Activated gamma-delta T cell treated with Interleukin-2 at 50 U/mL for 16 hours (primary cell): ENCODE data around the gene FPGS.
"Not testable (repeated sequence)": the region's sequence is repeated elsewhere in the genome, so short reads cannot be mapped to it uniquely, and the experiment has no call there.

ENCODE experiments used
- DNase-seq: peaks from one replicate; pipeline ENCODE4 v3.0.0-alpha.2; 2020

The FPGS gene

GRCh38 chr9:127771570-127772189 lies 31.0 kb upstream of the FPGS start:
- DNase-seq, result no peak

DNA sequence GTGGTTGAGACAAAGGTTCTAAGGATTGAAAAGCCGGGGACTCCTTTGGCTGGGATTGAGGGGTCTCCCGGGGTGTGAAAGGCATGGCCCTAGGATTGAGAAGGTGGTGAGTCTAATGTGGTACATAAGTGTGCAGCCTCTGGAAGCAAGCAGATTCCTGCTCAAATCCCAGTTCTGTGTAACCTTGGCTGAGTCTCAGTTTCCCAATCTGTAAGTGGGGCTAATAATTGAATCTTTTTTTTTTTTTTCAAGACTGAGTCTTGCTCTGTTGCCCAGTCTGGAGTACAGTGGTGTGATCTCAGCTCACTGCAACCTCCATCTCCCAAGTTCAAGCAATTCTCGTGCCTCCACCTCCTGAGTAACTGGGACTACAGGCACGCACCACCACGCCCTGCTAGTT lies 30.1 kb upstream of the FPGS start:
- no peak for DNase-seq

DNA sequence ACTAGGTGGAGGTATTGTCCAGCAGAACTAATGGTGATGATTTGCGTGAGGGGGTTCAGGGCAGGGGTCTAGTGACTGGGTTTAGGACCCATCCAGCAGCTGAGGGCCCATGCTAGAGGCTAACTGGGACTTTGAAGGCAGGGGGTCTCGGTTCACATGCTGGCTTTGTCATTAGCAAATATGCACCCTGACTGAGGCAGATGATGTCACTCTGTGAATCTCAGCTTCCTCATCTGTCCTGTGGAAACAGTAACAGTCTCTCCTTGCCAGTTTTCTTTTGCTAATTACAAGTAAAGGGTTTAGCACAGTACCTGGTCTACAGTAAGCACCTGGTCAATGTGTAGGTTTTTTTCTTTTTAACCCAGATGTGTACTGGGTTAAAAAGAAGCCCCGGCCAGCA lies 29.4 kb upstream of the FPGS start:
- no peak for DNase-seq

DNA sequence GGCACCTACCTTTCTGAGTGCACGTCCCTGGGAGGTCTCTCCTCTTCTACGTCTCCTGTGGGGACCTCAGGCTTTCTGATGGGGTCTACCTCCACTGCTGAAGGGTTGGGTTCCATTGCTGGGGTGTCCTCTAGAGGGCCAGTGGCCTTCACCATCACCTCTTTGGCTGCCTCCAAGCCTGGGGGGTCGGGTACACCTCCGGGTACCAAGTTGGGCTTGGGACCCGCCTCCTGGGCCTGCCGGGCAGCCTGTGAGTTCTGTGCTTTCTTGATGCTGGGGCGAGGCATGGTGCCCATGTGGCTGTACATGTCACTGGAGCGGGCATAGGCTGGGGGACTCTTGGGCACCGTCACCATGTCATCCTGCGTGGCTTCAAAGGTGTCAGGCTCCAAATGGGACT lies 28.7 kb upstream of the FPGS start:
- DNase-seq, result no peak

DNA sequence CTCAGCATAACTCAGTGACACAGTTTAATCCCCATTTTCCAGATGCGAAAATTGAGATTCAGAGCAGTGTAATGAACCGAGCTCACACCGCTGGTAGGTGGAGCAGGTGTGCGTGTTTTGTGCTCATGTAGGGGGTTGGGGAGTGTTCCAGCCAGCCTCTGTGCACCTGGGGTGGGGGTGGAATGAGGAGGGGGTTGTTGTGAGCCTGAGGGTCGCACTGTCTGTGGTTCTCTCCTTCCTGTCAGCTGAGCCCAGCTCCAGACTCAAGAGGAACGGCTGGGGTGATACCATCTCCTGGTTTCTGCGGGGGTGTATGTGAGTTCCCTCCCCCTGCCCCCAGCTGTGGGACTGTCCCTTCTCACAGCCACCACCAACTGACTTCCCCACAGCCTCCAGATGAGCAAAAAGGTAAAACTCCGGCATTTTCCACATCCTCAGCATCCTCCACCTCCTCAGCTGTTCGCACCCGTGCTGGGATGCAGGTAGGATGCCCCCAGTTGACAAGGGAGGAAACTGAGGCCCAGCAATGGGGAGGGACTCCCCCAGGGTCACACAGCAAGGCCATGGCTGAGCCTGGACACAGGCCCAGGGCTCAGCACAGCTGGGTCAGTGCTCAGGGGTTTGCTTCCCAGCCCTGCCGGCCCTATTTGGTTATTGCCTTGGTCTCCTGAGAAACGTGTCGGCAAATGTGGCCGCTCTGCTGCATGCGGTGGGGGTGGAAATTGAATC lies 26.3 kb upstream of the FPGS start:
- DNase-seq, result peak; percentile 81

- DNase-seq, result no peak
Observed at GRCh38 chr9:127776924-127777289, 25.8 kb upstream of the FPGS start.

- DNase-seq, result no peak
Observed at GRCh38 chr9:127777368-127777980, 25.2 kb upstream of the FPGS start.

DNA sequence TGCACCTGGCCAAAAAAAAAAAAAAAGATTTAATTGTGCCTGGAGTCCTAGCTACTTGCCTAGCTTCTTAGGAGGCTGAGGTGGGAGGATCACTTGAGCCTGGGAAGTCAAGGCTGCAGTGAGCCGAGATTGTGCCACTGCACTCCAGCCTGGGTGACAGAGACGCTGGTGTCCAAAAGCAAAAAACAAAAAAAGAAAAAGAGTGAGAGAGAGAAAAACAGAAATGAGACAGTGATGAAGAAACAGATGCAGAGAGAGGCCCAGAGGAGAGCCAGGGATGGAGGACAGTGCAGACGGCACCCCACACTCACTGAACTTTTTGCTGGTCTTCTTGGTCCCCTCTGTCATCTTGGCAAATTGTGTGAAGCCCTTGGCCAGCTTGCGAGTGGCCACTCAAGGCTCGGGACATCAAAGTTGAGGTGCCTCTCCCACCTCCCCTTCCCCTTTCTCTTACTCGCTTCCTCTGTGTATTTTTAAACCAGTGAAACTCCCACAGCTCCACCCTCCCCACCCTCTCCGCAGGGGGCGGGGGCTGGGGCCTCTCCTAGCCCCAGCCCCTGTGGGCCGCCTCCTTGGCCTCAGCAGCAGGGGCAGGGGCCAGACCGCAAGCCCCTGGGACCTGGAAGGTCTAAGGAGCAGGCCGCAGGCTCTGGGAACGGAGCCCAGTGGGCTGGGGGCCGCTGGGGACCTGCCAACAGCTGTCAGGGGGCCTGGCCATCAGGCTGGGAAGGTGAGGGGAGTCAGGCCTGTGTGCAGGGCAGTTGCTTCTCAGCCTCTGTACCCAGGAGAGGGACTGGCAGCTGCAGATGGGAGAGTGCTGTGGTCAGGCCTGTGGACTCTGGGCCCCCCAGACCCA lies 24.2 kb upstream of the FPGS start, which contains the start of gene SH2D3C:
TSS of gene SH2D3C (minus strand) at position 387 of the 856 bp plus-strand sequence. CDS start at position 348, 39 bp downstream.
- DNase-seq, result peak; percentile 33

DNA sequence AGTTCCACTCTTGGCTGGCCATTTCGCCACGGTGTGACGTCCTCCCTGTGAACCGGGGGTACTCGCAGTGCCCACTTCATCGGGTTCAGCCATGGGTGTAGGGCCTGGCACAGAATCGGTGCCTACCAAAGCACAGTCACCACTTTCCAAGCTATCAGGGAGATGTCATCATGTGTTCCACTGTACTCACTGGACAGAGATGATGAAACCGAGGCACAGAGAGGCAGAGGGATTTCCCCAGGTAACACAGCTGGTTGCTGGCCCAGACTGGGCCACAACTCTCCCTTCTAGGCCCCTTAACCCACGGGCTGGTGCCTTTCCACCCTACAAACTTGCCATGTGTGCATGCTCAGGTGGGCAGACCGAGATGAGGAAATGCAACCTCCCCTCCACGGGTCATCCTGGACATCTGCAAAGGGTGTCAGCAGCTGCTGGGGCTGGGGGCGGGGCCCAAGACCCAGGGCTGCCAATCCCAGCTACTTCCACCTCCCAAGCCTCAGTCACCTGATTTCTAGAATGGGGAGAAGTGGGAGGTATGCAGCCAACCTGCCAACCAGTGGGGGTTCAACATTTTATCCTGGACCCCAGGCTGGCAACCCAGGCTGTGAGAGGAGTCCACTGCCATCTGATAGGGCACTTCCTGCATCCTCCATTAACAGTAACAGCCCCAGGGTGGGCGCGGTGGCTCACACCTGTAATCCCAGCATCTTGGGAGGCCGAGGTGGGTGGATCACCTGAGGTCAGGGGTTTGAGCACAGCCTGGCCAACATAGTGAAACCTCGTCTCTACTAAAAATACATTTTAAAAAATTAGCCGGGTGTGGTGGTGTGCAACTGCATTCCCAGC lies 23.3 kb upstream of the FPGS start:
- DNase-seq, result peak; percentile 35

- DNase-seq, result no peak
Observed at GRCh38 chr9:127780126-127780885, 22.4 kb upstream of the FPGS start.

GRCh38 chr9:127780909-127781308 lies 21.8 kb upstream of the FPGS start:
- DNase-seq, result not testable (repeated sequence)

DNA sequence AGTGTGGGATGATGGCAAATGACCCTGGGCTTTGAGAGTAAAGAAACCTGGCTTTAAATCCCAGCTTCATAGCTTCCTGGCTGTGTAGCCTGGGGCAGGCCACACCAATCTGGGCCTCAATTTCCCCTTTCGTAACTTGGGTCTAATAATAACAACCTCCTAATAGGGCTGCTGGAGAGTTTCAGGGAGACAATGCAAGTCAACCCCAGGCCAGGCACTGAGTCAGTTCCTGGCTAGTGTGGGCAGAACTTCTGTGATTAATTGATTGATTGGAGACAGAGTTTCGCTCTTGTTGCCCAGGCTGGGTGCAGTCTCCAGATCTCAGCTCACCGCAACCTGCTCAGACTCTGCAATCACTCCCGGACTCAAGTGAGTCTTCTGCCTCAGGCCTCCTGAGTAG lies 20.9 kb upstream of the FPGS start:
- DNase-seq, result no peak

DNA sequence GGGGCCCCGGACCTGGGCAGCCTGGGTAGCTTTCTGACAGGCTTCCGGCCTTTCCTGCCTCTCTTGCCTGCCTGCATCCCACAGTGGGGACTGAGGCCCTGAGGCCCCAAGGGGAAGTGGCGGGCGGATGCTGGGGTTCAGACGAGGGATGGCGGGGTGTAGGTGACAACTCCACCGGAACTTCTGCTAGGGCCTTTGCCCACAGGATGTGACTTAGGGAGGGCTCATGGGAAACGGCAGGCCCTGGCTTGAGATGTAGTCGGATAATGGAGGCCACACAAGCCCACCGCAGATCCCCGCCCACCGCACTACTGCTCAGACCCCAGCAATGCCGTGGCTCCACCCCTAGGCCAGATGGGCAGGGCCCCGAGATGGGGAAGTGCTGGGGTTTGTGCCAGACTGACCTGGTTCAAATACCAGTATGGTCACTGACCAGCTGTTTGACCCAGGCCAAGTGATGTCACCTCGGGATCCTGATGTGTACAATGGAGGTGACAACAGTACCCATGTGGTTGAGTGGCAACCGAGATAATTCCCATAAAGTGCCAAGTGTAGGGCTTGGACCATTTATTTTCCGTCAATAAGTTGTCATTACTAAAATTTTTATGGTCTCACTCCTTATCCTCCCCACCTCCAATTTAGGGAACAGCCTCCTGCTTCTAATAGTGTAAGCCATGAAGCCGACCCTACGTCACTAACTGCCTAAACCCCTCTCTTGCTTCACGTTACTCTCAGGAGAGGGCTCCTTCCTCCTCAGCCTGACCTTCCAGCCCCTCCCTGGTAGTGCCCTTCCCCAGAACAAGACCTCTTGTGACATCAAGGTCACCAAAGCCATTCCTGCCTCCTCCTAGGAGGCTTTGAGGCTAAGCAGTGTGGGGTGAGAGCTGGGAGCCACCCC lies 19.3 kb upstream of the FPGS start:
- peak; percentile 81 for DNase-seq

DNA sequence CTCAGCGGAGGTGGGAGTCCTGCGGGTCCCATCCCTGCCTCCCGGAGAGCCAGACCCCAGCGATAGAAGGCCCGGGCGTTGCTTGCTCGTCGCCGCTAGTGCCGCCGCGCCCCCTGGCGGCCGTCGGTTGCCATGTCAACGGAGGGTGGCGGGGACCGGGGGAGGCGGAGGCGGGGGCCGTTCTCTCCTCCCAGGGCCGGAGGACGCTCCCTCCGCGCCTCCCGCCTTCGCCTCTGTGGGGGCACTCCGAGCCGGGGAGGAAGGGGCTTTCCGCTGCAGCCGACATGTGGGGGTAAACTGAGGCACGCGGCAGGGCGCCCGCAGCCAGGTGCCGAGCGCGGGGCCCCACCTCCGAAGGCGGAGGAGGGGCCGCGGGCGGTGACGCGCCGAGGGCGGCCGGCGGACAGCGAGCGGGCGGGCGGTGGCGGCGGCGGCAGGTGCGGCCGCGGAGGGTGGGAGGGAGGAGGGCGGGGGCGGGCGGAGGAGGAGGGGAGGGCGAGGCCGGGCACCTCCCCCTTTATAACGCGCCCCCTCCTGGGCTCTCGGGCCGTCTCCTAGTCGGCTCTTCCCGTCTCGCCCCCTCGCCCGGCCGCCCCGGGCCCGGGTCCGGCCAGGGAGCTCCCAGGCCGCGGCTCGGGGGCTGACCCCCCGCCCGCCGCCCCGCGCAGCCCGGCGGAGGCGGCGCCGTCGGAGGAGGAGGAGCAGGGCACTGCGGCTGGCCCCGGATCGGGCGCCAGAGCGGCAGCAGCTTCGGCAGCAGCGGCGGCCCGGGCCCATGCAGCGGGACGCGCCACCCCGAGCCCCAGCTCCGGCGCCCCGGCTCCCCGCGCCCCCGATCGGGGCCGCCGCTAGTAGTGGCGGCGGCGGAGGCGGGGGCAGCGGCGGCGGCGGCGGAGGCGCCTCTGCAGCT lies 17.4 kb upstream of the FPGS start:
- DNase-seq, result peak; percentile 92

DNA sequence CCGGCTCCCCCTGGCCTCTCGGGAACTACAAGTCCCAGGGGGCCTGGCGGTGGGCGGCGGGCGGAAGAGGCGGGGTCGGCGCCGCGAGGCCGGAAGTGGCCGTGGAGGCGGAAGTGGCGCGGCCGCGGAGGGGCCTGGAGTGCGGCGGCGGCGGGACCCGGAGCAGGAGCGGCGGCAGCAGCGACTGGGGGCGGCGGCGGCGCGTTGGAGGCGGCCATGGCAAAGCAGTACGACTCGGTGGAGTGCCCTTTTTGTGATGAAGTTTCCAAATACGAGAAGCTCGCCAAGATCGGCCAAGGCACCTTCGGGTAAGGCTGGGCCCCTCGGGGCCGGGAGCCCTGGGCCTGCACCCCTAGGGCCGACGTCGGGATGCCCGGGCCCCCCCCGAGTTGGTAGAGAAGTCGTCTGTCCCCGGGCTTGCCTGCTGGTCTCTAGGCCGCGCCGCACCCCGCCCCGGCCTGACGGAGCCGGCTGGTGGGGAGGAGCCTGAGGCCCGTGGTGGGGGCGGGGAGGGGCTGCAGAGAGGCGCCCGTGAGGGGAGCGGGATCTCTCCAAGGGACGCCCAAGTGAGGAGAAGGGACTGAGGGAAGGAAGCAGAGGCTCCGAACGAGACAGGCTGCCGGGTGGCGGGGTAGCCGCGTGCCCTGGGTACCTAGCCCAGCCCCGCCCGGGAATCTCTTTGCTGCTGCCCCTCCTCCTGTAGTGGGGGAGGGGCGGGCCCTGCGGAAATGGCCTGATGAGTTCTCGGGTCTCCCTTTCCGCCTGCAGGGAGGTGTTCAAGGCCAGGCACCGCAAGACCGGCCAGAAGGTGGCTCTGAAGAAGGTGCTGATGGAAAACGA lies 16.5 kb upstream of the FPGS start, which contains the start of gene CDK9:
TSS of gene CDK9 (plus strand) at position 102 of the 840 bp plus-strand sequence. CDS start at position 217, 115 bp downstream.
- peak; percentile 92 for DNase-seq

- DNase-seq, result no peak
Observed at GRCh38 chr9:127786773-127787104, 15.9 kb upstream of the FPGS start.

GRCh38 chr9:127788337-127789011 lies 14.2 kb upstream of the FPGS start:
- DNase-seq, result no peak

GRCh38 chr9:127789179-127789578 lies 13.5 kb upstream of the FPGS start:
- no peak for DNase-seq
